Measurements from ENCODE around the gene ANKRD53.

The ANKRD53 gene, protein sequence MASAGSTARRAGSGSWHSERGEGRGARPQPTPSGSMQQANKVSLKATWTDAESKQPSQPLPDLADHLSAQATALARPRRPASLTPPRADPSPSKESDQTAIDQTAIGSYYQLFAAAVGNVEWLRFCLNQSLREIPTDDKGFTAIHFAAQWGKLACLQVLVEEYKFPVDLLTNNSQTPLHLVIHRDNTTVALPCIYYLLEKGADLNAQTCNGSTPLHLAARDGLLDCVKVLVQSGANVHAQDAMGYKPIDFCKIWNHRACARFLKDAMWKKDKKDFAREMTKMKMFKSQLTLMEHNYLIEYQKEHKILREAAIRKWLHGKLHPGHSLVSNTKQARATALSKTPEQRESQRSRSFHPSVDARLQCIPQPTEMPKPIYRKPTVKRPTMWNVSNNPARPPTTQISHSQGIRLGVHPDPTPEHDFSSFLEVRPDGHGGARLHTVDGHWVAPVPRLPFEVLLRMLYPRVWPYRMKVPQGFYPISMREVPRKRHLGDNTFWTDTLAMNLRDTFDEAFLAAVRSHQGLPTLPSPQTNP

GRCh38 chr2:70978341-70979179, at the start of gene ANKRD53:
Gene ANKRD53 (plus strand): TSS chr2:70978630. CDS start chr2:70978646, 16 bp downstream.
- no peak for DNase-seq

DNA sequence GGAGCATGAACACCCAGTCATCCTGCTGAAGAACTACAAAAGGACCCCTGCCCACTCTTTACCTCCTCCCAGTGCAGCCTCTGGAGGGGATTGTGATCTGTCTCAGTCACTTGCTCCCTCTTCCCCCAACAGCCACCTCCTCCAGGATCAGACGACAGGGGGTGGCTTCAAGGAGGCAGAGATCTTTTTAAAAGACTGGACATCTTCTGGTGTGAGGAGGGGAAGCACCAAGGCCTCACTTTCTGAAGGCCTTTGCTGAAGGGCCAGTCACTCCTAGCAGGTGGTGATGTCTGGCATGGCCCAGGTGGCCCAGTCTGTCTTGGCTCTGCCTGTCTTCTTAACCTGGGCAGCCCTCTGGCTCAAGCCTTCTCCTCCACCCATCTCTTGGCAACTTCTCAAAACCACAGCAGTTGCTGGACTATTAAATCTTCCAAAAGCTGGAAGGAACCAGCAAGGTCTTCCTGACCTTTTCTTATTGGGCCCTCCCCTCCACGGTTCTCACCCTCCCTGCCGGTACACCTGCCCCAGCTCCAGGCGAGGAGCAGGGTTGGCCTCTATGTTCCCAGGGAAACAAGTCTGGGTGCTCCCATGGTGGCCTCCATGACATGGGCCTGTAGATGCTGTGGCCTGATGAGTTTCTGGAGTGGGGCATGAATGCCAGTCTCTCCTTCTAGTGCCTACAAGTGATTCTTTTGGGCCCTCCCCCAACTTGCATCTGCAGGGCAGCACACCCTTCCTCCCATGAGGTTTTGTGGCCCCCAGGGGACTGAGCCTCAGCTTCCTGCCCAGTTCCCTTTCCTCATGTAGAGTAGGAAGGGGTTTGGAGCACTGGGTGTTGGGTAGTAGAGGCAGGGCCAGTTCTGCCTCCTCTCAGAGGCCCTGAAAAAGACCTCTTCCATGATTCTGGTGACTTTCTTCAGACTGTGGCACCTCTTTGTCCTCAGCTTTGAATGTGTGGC, 47.8 kb upstream of the ANKRD53 start:
- DNase-seq = no peak

GRCh38 chr2:70931376-70932000, 46.9 kb upstream of the ANKRD53 start:
- DNase-seq = no peak

DNA sequence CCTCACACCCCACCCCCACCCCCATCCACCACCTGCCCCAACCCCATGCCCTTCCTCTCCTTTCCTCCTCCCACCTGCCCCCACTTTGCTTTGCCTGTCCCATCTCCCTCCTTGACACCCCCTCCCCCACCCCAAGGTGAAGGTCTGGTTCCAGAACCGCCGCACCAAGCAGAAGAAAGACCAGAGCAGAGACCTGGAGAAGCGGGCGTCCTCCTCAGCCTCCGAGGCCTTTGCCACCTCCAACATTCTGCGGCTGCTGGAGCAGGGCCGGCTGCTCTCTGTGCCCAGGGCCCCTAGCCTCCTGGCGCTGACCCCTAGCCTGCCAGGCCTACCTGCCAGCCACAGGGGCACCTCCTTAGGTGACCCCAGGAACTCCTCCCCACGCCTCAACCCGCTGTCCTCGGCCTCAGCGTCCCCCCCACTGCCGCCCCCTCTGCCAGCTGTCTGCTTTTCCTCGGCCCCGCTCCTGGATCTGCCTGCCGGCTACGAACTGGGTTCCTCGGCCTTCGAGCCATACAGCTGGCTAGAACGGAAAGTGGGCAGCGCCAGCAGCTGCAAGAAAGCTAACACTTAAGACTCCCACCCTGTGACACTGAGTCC, 45.7 kb upstream of the ANKRD53 start:
- no peak for DNase-seq

DNA sequence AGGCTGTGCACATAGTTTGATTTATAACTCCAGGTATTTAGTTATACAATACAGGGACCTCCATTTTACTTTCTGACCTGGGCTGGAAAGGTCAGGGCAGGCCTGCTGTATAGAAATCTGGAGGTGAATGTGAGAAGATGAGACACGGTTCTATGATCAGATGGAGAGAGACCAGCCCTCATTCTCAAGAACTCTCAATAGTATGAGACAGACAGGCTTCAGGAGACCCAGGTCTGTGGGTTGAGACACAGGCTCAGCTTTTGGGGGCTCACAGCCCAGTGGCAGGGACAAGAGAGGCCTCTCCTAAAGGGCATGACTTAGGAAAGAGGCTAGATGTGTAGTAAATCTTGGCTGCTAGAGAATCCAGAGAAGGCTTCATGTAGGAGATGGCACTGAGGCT, 43.4 kb upstream of the ANKRD53 start:
- no peak for DNase-seq

GRCh38 chr2:70935468-70936164, 42.8 kb upstream of the ANKRD53 start, which contains the start of gene ATP6V1B1:
Gene ATP6V1B1 (plus strand): TSS chr2:70935900. CDS start chr2:70935955, 55 bp downstream.
- DNase-seq = no peak

DNA sequence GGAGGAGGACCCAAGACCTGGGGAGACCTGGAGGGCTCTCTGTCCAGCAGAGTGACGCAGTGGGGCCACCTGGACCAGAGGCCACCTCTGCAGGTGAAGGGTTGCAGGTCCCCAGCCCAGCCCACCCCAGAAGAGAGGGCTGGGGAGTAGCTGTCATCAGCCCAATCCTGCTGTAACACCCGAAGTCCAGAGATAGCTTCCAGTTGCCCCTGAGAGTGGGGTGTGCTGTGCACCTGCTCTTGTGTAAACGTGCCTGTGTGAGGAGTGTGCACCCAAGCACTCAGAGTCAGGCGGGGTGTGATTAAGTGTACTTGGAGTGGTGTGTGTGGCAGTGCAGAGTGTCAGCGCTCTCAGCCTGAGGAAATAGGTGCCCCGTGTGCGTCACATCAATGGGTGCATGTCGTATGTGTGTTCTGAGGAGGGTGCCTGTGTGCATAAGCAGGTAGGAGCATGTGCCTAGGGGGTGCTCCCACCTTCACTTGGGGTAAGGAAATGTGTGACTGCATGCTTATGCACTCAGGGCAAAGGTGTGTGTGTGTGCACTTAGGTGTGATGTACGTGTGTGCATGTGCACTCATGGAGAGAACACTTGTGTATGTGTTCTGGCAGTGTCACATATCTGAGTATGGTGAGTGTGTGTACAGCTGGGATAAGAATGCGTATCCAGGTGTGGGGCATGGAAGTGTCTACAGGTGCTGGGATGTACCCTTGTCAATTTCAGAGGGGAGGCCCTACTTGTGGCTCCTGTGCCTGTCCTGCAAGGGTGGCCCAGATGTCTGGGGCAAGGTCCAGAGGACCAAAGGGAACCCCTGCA, 42.1 kb upstream of the ANKRD53 start:
- DNase-seq = no peak

DNA sequence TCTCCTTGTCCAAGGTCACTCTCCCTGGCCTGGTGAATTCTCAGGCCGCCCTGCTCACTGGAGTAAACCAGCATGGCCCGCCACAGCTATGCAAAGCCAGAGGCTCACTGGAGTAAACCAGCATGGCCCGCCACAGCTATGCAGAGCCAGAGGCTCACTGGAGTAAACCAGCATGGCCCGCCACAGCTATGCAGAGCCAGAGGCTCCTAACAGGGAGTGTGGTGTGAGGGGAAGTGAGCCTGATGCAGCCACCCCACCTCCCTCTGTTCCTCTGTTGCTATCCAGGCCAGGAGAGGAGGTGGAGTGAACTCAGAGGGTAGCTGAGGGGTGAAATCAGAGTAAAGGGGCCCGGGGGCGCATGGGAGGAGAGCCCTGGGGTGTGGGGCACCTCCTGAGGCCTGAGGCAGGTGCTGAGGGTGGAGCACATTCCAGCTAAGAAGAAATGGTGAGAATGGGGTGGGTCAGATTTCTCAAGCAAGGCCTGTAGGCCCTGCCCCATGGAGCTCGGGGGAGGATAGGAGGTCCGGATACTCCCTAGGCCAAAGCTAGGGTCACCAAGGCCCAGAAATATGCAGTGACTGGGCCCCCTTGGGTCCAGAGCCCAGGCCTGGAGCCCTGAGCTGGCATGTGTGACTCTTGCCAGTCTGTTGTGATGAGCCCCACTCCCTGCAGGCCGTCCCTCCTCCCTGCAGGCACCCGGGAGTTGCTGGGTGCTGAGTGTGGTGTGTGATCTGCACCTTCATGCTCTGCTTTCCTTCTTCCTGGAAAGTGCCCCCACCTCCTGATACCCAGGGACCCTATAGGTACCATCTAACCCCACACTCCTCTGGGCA, 41.2 kb upstream of the ANKRD53 start:
- no peak for DNase-seq

- DNase-seq = no peak
These were observed 40.4 kb upstream of the ANKRD53 start for GRCh38 chr2:70937866-70938585.

DNA sequence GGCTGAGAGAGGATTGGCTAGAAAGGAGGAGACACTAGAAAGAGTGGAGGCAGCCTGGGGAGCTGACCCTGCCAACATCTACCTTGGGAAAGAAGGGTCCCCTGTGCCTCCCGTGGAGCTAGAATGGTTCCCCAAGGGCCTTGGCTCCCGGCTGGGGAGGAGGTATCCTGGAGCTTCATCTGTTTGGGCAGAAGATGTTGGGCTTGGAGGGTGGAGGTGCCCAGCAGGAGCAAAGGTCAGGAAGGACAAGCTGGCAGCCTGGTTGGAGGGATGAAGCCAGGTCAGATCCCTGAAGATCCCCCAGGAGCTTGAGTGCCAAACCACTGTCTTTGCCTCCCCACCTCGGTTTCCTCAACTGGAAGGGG, 39.9 kb upstream of the ANKRD53 start:
- DNase-seq = no peak

DNA sequence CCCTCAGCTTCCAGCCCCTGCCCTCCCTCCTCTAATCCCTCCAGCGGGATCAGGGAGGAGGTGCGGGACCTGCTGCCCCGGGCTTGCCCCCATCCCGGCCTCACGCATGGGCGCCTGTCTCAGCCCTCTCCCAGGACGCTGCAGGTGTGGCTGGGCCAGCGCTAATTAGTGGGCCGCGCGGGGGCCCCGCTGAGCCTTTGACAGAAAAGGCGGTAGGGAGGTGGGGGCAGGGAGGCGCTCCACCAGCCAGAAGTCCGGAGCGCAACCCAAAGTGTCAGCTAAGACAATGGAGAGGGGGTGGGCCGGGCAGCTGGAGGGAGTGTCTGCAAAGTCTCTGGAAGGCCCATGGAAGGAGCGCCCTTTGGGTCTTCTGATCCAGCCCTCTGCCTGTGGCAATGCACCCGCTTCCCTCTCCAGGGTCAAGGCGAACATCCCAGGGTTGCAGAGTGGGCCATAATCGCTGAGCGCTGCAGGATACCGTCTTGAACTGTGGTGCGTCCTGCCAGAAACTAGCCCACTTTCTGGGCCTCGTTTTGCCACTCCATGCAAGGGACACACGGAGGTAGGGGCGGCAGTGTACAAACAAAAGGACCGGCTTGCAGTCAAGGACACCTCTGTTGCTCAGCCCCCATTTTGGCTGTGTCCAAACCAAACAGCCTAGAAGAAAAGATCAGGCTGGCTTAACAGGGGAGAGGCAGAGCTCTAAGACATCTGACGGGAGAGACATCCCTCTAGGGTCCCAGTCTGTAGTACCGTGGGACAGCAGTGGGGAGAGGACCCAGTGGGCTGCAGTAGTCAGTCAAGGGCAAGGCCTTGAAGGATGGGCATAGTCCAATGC, 39.2 kb upstream of the ANKRD53 start:
- DNase-seq = no peak

DNA sequence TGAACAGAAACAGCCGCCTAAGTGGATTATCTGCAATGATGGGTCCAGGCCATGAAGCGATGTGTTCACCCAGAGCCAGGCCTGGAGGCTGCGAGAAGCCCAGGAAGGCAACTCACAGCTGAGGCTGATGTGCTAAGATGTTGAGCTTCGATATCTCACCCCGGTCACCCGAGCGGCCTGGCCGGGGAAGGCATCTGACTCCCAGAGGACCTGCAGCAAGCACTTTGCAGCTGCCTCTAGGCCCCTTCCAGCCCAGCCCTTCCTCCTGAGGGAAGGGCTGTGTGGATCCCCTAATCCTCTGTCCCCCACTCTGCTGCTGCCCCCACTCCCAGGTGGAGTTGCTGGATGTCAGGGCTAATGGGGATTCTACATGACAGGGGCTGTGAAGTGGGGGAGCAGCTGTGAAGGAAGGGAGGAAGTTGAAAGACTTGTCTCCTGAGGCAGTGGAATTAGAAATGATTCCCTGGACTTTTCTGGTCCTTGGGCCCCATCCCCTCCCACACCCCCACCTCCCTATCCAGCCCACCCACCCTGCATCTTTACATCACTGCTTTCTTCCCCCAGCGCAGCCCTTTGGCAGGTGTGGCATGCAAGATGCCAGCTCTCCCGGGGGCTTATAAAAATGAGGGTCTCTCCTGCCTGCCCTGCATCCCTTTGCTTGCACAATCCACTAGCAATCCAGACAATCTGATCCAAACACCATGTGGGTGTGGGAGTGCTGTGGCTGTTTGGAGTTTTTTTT, 38.4 kb upstream of the ANKRD53 start:
- DNase-seq = no peak

DNA sequence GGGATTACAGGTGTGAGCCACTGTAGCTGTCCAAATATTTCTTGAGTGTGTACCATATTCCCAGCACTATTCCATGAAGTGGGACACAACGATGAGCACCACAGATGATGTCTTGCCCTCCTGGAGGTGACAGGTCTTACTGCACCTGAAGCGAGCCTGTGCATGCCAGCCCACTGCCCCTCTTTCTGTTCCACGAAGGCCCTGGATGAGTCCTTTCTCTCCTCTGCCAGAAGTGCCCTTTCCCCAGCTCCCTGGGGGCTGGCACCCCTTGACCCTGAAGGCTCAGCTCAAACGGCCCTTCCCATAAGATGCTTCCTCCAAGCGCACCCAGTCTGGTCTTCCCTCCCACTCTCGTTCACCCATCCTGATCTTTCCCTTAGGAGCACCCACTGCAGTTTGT, 37.2 kb upstream of the ANKRD53 start:
- no peak for DNase-seq

GRCh38 chr2:70941701-70942100, 36.7 kb upstream of the ANKRD53 start:
- DNase-seq = no peak

- DNase-seq = no peak
These were observed 35.8 kb upstream of the ANKRD53 start for GRCh38 chr2:70942396-70943204.

Measured in CD4-positive, alpha-beta T cell treated with Interleukin-15 for 1 hour (primary cell).